Effector memory CD4-positive, alpha-beta T cell (primary cell): ENCODE data around the gene GGN.
"Not testable (repeated sequence)": the region's sequence is repeated elsewhere in the genome, so short reads cannot be mapped to it uniquely, and the experiment has no call there.

Experiments
- DNase-seq, 3 donors: peaks; one replicate each; pipeline ENCODE4 v3.0.0-alpha.2; 2020
- H3K27ac ChIP-seq: 2 replicates; pipeline ENCODE4 v1.7.0; 2013; ENCODE audit warnings: mild to moderate bottlenecking, low read length, moderate library complexity; ENCODE audit not compliant: insufficient read depth, poor library complexity, severe bottlenecking
- H3K27me3 ChIP-seq: replicated peaks from 2 replicates; pipeline ENCODE4 v1.7.0; 2013; ENCODE audit warnings: mild to moderate bottlenecking, low read length; ENCODE audit not compliant: insufficient read depth, control insufficient read depth, poor library complexity, severe bottlenecking
- H3K36me3 ChIP-seq: 2 replicates; pipeline ENCODE4 v1.7.0; 2013; ENCODE audit warnings: mild to moderate bottlenecking, low read length, moderate library complexity; ENCODE audit not compliant: control insufficient read depth, insufficient read depth
- H3K4me1 ChIP-seq: 2 replicates; pipeline ENCODE4 v1.7.0; 2013; ENCODE audit warnings: low read length, mild to moderate bottlenecking; ENCODE audit not compliant: control insufficient read depth, insufficient read depth, poor library complexity, severe bottlenecking
- H3K4me3 ChIP-seq: 2 replicates; pipeline ENCODE4 v1.7.0; 2013; ENCODE audit warnings: low read length, low read depth, mild to moderate bottlenecking; ENCODE audit not compliant: insufficient read depth, poor library complexity, severe bottlenecking
- H3K9me3 ChIP-seq: 2 replicates; pipeline ENCODE4 v1.7.0; 2013; ENCODE audit warnings: mild to moderate bottlenecking, low read length, moderate library complexity; ENCODE audit not compliant: control insufficient read depth

Gene GGN

DNA sequence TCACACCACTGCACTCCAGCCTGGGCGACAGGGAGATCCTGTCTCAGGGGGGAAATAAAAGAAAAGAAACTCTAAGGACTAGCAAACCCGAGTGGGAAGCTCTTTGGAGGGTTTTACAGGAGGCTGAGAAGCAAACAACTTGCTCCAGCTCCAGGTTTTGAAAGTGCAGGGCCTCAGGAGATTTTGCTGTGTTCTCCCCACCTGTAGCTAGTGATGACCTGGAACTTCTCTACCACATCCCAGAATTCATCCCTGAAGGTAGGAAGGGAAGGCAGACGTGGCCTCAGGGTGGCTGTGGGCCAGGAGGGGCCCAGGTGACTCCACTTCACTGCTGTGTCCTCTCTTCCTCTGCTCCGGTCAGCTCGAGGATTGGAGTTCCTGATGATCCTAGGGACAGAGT lies 29.8 kb downstream of the GGN start:
- Histone ChIP-seq H3K27ac (no peak overlapping the region), H3K27me3 (no peaks in the 10 kb centered on the region), H3K4me3 (no peak overlapping the region), H3K4me1 (peaks cover 14% of the 10 kb centered on the region), H3K9me3 (no peaks in the 10 kb centered on the region), H3K36me3 (no peaks in the 10 kb centered on the region)
- DNase-seq = no peak

DNA sequence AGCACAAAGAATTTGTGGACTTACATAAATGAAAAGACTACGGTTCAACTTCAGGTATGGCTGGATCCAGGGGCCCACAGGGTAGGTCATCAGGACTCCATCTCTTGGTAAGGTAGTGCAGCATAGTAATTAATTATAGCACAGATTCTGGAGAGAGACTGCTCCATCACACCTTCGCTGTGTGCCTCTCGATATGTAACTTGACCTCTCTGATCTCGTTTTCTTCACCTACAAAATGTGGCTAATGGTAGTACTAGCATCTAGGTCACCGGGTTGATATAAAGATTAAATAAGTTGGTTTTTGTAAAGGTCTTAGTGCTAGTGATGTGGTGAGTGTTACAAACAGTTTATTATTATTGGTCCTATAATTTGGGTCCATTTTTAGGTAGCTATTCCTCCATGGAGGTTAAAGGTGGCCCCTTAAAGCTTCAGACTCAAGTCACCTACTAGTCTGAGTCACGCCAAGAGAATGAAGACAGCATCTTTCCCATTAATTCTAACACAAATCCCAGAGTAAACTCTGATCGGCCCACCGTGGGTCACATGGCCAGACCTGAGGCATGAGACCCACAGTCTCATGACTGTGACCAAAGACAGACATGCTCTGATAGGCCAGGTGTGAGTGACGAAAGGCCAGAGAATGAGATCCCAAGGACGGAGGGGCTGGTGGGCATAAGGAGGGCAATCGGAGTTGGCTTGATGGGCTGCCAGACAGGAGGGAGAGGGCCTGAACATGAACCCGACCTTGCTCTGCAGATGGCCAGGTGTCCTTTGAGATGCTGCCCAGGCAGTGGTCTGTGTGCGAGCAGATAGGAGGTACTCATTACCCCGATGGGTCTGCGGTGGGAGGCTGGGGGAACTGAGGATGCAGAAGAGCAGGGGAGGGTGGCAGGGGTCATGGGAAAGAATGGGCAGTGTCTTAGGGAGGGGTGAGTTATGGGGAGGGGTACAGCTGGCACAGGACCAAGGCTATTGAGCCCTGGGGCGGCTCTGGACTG lies 31.8 kb downstream of the GGN start:
- no peaks in the 10 kb centered on the region for H3K4me1 ChIP-seq
- H3K4me3 ChIP-seq = no peak overlapping the region
- no peak for DNase-seq
- H3K9me3 ChIP-seq = no peaks in the 10 kb centered on the region
- no peaks in the 10 kb centered on the region for H3K27me3 ChIP-seq
- no peak overlapping the region for H3K27ac ChIP-seq
- H3K36me3 ChIP-seq = no peaks in the 10 kb centered on the region

DNA sequence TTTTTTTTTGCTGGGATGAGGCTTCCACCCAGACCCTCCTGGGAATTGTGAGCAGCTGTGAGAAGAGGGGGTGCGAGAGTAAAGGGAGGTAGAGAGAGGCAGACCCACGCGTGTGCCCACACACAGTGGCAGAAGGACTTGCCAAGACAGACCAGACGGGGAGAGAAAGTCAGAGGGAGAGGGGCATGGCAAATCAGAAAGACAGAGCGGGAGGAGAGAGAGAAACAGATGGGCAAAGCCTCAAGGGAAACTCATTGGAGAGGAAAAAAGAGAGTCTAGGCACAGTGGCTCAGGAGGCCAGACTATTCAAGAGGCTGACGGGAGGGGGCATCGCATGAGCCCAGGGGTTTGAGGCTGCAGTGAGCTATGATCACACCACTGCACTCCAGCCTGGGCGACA lies 35.2 kb downstream of the GGN start:
- Histone ChIP-seq H3K27ac (no peak overlapping the region), H3K4me1 (no peaks in the 10 kb centered on the region), H3K4me3 (no peak overlapping the region), H3K36me3 (no peaks in the 10 kb centered on the region), H3K9me3 (no peaks in the 10 kb centered on the region), H3K27me3 (no peaks in the 10 kb centered on the region)
- no peak for DNase-seq

DNA sequence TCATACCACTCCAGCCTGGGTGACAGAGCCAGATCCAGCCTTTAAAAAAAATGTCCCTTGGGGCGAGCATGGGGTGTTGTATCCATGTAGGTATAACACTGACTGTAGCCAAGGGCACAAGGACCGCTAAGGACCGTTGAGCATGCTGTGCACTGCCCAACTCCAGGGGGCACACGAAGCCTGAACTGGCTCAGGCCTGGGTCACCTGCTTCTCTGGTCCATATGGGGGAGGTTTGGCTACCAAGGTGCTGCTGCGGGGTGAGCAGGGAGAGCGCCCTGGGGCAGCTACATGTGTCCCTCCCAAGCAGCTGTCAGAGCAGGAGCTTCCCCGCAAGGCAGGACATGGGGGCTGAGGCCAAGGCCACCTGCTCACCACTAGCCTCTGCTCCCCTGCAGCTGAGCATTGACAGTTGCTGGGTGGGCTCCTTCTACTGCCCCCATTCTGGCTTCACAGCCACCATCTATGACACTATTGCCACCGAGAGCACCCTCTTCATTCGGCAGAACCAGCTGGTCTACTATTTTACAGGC lies 35.9 kb downstream of the GGN start:
- no peak overlapping the region for H3K27ac ChIP-seq
- H3K27me3 ChIP-seq = no peaks in the 10 kb centered on the region
- H3K36me3 ChIP-seq = no peaks in the 10 kb centered on the region
- H3K9me3 ChIP-seq = no peaks in the 10 kb centered on the region
- H3K4me3 ChIP-seq = no peak overlapping the region
- no peak for DNase-seq
- H3K4me1 ChIP-seq = no peaks in the 10 kb centered on the region

DNA sequence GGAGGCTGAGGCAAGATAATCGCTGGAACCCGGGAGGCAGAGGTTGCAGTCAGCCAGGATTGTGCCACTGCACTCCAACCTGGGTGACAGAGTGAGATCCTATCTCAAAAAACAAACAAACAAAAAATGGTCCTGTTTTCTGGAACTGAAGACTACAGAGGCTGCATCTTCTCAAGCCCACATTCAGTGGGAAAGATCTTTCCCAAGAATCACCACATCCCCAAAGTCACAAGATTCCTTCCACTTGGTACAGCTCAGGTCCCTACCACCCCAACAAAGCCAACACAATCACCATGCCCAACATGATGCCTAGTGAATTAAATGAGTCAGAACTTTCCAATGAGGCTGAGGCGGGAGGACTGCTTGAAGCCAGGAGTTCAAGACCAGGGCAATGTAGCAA lies 37.0 kb downstream of the GGN start:
- H3K4me3 ChIP-seq = no peak overlapping the region
- H3K9me3 ChIP-seq = no peaks in the 10 kb centered on the region
- H3K27me3 ChIP-seq = no peaks in the 10 kb centered on the region
- H3K36me3 ChIP-seq = no peaks in the 10 kb centered on the region
- no peak for DNase-seq
- H3K27ac ChIP-seq = no peak overlapping the region
- H3K4me1 ChIP-seq = no peaks in the 10 kb centered on the region

DNA sequence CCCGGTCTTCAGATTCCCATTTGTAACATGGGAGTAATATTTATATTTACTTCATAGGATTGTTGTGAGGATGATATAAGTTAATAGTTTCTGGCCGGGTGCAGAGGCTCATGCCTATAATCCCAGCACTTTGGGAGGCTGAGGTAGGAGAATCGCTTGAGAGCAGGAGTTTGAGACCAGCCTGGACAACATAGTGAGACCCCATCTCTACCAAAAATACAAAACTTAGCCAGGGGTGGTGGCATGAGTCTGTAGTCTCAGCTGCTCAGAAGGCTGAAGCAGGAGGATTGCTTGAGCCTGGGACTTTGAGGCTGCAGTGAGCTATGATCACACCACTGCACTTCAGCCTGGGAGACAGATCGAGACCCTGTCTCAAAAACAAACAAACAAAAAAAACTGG lies 41.0 kb downstream of the GGN start:
- Histone ChIP-seq H3K4me1 (no peaks in the 10 kb centered on the region), H3K27ac (no peak overlapping the region), H3K9me3 (no peaks in the 10 kb centered on the region), H3K4me3 (no peak overlapping the region), H3K36me3 (no peaks in the 10 kb centered on the region), H3K27me3 (no peaks in the 10 kb centered on the region)
- DNase-seq = no peak

DNA sequence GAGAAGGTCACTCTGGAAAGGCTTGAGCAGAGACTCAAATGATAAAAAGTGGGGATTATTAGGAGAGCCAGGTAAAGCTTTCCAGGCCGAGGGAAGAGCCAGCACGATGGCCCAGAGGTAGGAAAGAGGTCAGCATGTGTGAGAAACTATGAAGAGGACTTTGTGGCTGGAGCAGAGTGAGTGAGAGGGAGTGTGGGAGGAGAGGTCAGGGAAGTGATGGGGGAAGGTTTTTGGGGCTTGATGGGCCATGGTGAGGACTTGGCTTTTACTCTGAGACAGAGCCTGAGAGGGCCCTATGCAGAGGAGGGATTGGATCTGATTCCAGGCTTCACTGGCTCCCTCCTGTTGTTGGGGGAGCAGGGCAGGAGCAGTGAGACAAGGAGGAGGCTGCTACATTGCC lies 46.9 kb downstream of the GGN start:
- H3K9me3 ChIP-seq = no peaks in the 10 kb centered on the region
- H3K27me3 ChIP-seq = no peaks in the 10 kb centered on the region
- H3K4me1 ChIP-seq = peaks cover 7% of the 10 kb centered on the region
- H3K27ac ChIP-seq = no peak overlapping the region
- no peaks in the 10 kb centered on the region for H3K36me3 ChIP-seq
- H3K4me3 ChIP-seq = no peak overlapping the region
- no peak for DNase-seq

DNA sequence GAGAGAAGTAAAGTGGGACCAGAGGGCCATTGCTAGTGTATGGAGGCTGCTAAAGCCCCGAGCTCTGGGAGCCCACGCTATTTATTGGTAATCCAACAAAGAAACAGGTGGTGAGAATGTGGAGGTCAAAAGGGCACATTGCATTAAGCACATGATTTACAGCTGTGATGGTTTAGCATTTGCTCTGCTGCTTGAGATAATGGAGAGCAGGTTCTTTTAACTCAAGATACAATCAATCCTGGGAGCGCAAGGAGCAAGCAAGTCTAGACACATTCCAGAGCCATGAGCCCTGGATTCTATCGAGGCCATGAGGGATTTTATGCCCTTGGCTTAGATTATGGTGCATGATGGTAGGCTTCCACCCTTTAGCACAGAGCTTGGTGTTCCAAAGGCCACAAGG lies 48.8 kb downstream of the GGN start:
- H3K4me1 ChIP-seq = not testable (repeated sequence)

DNA sequence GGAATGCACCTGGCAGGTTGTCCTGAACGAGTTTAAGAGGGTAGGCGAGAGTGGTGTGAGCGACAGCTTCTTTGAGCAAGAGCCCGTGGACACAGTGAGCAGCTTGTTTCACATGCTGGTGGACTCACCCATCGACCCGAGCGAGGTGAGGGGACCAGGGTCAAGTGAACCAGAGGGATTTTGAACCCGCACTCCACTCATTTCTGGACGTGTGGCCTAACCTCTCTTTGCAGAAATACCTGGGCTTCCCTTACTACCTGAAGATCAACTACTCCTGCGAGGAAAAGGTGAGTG lies 50.5 kb downstream of the GGN start:
- peaks cover 7% of the 10 kb centered on the region for H3K4me1 ChIP-seq
- no peak for DNase-seq
- H3K36me3 ChIP-seq = no peaks in the 10 kb centered on the region
- no peaks in the 10 kb centered on the region for H3K9me3 ChIP-seq
- no peaks in the 10 kb centered on the region for H3K27me3 ChIP-seq
- H3K27ac ChIP-seq = peak overlapping the region; percentile 73
- H3K4me3 ChIP-seq = peak overlapping the region; percentile 62

More for the DNA sequence above, 48.8 kb downstream of the GGN start:
- H3K4me3 ChIP-seq, DNase-seq, H3K27me3 ChIP-seq, H3K9me3 ChIP-seq, H3K36me3 ChIP-seq, H3K27ac ChIP-seq: not testable (repeated sequence)

DNA sequence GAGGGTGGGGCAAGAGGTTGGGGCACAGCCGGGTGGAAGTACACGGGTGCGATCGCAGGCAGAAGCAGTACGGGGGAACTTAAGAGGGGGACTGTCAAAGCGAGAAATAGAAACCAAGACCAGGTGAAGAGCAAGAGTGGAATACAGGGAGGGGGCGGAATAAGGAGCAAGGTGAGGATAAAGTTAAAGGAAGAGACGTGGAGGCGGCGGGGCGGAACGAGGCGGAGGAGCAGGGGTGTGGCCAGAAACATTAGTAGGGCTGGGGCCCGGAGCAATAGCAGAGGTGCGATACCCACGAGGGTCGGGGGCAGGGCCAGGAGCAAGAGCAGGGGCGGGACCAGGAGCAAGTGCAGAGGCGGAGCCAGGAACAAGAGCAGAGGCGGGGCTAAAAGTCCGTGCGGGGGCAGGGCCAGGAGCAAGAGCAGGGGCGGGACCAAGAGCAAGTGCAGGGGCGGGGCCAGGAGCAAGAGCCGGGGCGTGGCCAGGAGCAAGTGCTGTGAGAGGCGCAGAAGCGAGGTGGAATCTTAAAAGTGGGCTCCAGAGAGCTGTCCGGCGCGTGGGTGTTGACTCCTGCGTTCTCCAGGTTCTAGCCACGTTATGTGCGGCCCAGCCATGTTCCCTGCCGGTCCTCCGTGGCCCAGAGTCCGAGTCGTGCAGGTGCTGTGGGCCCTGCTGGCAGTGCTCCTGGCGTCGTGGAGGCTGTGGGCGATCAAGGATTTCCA lies 51.0 kb downstream of the GGN start:
- Histone ChIP-seq H3K4me1 (peaks cover 7% of the 10 kb centered on the region), H3K27me3 (no peaks in the 10 kb centered on the region), H3K27ac (peak overlapping the region; percentile 73), H3K9me3 (no peaks in the 10 kb centered on the region), H3K4me3 (peak overlapping the region; percentile 62), H3K36me3 (no peaks in the 10 kb centered on the region)
- peak; percentile 90 to 94 (median 94) for DNase-seq
